Right kidney (tissue), 1 donor: ENCODE results near the gene ANK3.

Experiments used
- DNase-seq: peaks from one replicate; pipeline ENCODE4 v3.0.0-alpha.2; 2016

Gene ANK3

DNA sequence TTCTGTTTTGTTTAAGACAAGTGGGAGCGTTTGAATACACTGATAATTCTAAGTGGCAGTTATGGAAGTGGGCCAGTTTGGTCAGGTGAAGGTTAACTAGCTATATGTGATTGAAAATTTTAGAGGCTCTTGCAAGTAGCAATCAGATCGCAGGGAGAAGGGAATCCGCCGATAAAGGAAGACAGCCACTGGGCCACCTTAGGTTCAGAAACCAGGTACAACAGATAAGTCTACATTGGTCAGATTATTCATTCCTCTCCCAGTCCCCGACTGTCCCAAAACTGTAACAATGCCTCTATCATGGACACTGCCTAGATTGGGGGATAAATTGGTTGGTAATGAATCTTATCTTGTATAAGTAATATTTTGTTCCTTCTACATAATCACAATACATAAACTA is 8.9 kb downstream of the ANK3 start:
- no peak for DNase-seq

GRCh38 chr10:60377955-60378354 is 11.7 kb downstream of the ANK3 start:
- no peak for DNase-seq

GRCh38 chr10:60377042-60377352 is 12.7 kb downstream of the ANK3 start:
- no peak for DNase-seq

DNA sequence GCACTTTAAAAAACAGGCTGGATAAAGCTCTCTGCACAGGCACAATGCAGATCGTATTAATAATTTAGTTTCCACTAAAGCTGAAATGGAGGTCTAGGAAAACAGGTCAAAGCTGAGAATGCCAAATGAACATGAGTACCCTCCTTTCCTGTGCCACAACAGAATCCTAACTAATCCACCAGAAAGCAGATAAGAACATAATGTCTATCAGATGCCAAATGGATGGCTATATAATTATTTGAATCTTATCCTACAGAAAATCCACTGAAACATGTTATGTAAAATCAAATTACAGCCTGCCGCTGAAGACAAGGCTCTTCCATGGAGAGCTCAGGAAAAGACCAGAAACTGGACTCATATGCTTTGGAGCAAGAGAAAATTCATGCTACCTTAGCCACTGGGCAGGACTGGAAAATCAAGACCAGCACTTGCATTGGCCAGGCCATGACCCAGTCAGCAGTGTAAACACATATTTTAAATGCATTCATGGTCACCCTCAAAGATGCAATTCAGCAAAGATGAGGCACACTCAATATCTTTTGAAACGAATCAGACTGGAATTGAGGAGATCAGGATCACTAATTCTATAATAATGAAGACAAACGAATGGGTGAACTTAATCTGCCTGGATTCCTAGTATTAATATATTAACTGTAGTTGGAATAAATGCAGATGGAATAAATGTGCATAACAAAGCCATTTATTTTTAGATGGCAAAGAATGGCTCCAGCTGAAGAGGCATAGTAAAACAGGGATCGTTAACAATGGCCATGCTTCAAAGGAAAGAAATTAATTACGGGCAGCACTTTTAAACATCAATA is 13.2 kb downstream of the ANK3 start:
- DNase-seq, result no peak

DNA sequence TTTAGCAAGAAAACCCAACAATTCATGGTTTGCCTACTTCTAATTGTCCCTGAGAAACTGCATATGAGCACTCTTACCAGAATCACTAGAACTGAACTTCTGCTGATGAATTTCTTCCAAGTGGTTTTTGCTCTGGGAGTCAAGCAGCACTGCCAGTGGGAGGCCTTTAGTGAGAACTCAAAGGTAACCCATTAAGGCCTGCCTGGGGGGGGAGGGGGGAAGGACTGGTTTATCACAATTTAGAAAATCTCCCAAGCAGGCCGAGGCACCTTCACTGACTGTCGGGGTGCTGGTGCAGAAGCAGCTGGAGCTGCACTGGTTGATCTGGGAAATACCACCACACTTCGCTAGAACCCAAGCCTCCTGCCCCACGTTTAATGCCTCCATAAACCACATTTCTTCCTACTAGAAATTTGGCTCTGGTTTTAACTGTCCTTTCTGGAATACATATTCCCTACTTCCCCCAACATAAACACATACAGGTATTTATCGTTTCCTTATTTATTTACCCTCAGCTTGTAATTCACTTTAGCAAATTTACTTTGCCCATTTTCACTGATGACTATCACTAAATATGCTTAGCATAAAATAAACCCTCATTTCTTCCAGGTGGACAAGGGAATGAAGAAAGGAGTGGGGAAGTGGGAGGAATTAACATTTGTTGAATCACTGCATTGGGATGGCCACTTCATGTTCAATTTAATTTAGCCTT is 14.2 kb downstream of the ANK3 start:
- DNase-seq, result no peak

DNA sequence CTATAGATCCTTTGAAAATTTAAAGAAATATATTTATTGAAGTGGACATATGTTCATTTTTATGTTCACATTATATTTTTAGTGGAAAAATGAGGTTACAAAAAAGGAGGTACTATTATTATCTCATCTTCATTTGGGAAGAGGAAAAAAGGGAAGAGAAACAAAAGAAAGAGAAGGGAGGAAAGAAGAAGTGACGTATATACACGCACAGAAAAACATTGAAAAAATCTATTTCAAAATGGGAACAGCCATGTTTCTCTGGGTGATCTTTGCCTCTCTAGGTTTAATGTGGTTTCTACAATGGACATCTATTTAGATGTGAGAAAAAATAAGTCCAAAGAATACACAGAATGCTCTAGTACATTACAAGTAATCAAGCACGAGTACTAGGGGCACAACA is 14.8 kb downstream of the ANK3 start:
- DNase-seq, result no peak

DNA sequence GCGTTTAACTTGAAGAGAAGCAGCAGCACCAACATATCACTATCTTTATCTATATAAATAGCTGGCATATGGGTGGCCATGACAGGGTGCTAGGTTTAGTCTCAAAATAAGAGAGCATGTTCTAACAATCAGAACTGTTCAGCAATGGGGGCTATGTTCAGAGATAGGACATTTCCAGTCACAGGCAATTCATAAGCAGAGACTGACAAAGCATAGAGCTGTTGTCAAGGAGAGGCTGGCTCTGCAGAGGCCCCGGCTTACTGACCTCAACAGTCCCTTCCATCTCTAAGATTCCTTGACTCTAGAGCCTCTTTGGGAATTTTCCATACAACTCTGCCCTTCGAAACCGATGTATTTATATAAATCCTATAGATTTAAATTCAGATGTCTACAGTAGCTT is 17.2 kb downstream of the ANK3 start:
- no peak for DNase-seq

- DNase-seq, result no peak
Observed at GRCh38 chr10:60369547-60369930, 20.1 kb downstream of the ANK3 start.

DNA sequence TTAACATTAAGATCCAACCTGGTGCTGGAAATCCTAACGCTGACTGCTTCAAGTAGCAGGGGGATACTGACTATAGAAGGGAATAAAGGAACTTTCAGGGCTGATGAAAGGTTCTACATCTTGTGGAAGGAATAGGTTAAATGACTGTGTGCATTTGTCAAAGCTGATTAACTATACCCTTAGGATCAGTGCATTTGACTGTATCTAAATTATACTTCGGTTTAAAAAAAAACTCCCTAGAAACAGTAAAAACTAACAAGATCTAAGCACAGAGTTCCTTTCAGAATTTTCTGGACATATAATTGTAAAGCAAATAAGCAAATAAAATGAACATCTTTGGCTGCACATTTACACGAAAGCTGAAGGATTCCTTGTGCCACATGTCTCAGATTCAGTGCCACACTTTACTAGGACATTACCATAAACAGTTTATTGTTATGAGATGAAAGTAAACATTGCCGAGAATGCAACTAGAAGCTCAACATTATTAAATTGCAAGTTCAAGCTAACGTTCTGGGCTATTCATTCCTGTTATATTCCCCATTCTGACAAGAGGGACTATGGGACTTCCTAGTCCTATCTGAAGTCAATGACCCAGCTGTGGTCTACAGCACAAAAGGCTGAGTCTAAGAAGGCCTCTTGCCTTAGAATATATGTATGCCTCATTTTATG is 20.7 kb downstream of the ANK3 start:
- no peak for DNase-seq

- DNase-seq, result no peak
Observed at GRCh38 chr10:60367901-60368300, 21.8 kb downstream of the ANK3 start.

- DNase-seq, result no peak
Observed at GRCh38 chr10:60367431-60367830, 22.2 kb downstream of the ANK3 start.

DNA sequence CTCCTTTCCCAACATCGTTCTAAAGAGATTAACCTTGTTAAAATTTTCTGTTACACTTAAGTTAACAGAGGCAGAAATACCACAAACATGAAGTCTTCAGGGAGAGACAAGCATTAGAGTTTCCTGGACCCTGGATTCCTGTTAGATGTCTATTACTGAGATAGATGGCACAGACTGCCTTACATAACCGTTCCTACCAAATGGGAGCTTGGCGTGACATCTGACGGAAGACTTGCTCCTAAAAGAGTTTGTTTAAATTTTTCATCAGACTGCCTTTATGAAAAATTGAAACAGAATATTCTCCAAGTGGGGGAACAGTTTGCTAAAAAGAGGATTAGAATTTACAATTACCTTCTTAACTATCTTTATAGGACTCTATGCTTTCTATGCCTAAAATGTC is 22.7 kb downstream of the ANK3 start:
- no peak for DNase-seq

DNA sequence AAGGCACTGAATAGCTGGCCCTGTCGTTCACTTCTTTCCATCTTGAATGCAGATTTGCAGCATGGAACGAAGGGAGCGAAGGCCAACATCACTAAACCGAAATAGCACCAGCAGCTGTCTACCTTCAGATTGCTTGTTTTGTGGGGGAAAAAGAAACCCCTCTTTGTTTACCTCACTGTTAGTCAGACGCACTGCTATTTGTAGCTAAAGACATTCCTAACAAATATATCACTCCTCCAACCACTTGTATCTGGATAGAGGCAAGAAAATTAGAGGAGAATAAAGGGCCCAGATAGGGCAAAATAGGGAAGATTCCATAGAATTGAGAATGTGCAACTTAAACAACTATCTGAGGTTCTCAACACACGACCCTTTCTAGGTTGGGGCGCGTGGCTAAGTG is 26.5 kb downstream of the ANK3 start:
- no peak for DNase-seq

- no peak for DNase-seq
Observed at GRCh38 chr10:60362461-60362860, 27.2 kb downstream of the ANK3 start.

DNA sequence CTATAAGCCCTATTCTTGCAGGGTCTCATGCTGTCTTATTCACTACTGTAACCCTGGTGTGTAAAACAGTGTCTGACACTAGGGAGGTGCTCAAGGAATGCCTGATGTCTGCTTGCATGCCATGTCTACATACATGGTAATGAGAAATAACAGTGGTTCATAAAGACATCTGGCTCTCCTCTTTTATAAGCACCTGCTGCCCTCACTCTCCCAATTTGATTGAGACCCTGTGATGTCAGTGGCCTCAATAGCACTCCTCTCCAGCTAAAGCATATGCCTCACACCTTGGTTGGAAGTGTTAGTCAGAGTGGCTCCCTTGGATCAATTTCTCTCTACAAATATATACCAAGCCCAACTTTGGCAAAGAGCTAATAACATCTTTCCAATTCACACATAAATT is 30.6 kb downstream of the ANK3 start:
- no peak for DNase-seq

- DNase-seq, result no peak
Observed at GRCh38 chr10:60358282-60358681, 31.4 kb downstream of the ANK3 start.

DNA sequence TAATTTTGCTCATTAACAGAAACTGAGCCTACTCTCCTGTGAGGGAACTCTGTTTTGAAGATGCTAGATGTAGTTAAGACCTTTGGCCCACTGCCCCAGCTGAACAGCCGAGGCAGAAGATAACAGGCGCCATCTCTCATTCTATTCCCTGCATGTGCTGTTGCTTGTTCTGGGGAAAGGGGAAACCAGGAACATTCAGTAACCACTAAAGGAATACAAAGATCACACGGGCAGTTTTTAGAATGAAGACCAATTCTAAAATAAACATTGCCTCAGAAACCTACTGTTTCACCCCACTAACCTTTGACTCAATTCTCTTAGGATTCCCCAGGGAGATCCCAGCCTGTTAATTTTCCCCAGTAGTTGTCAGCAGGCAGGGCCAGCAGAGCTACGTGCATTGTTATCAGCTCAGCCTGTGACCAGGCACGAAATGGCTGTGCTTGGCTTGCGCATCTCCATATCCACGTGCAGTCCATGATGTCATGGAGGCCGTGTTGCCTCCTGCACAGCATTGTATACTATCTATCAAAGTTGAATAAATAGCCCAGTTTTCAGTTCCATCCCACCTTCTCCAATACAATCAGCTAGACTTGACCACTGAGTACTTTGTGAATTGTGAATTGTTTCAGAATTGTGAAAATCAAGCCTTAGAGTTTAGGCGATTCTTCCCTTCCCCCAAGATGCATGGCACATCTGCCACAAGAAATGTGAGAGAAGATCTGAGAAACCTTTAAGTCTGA is 36.0 kb downstream of the ANK3 start:
- no peak for DNase-seq

DNA sequence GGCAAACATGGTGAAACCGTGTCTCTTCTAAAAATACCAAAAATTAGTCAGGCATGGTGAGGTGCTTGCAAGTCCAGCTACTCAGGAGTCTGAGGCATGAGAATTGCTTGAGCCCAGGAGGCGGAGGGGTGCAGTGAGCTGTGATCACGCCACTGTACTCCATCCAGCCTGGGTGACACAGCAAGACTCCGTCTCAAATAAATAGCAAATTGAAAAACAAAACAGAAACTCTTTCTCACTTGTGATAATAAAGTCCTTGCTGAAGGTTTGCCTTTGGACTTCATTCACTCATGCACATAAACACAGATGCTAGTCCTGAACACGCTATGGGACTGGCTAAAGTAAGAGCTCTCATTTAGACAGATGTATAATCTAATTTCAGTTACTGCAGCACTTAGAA is 37.6 kb downstream of the ANK3 start:
- DNase-seq, result no peak

DNA sequence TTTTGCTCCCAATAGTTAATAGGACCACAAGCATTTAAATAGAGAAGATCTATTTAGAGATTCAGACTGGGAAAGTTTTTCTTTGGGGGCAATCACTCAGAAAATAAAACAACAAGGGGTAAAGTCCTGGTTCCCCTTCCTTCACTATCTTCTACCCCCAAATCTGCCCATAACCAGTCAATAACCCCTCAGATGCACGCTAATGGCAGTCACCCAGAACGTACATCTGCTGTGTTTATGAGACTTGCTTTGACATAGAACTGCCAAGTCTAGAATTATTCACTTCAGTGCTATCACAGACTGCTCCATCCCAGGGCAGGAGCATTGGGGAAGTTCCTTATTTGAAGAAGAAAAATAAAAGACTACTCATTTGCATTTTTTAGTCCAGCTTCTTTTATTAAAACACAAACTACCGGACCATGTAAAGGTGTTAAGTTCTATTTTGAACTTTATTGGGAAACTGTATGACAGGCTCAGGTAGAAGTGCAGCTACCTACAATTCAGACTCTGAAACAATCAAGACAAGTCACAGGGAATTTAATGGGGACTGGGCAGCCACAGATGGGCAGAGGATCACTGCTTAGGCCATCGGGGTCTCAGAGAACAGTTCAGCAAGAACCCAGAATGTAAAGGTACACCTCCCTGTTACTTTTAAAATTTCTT is 38.4 kb downstream of the ANK3 start:
- no peak for DNase-seq

DNA sequence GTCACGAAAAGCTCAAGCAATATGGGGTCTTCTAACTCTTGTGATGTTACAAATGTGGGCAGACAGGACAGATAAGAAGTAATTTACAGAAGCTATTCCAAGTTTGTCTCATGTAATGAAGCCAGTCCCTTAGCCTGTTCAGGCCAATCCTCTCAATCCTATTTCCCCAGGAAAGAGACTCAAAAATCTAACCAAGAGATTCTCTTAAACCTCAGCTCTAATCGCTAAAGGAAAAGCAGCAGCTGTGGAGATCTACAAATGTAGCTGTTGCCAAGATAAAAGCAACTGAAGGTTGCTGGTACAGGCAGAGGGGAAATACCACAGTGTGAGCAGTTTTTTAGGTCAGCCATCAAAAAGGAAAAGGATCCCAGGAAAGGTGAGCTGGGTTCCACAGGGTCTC is 39.3 kb downstream of the ANK3 start:
- no peak for DNase-seq

GRCh38 chr10:60349426-60349825 is 40.2 kb downstream of the ANK3 start:
- DNase-seq, result no peak

DNA sequence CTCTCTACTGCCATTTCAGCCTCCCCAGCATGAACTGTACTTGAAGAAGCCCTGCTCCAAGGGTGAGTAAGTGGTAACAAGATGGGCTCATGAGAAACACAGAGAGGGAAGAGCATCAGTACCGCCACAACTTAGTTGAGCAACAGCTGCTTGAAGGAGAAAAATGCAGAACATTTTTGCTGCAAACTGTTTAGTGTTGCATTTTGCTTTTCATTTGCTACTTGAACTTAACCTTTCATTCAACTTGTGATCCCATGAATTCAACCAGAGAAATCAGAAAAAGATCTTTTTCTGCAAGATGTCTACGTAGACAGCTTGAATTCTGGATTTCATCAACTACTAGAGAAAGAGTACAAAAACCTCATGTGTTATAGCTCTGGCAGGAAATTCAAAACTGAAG is 40.7 kb downstream of the ANK3 start:
- DNase-seq, result no peak

GRCh38 chr10:60347270-60347669 is 42.4 kb downstream of the ANK3 start:
- DNase-seq, result no peak
